Ishikawa (cell line): ENCODE results near the gene CENPV.
A peak's percentile ranks its signal among the peaks of the same experiment; 100 is the strongest.

ENCODE experiments used
- CEBPB ChIP-seq: IDR thresholded peaks from 2 replicates; pipeline ENCODE4 v1.6.1; 2012
- CREB1 ChIP-seq: IDR thresholded peaks from 2 replicates; pipeline ENCODE4 v1.6.1; 2012; ENCODE audit warnings: low read depth
- EP300 ChIP-seq: IDR thresholded peaks from 2 replicates; pipeline ENCODE4 v1.6.1; 2012; ENCODE audit warnings: borderline replicate concordance
- FOXM1 ChIP-seq: IDR thresholded peaks from 2 replicates; pipeline ENCODE4 v1.6.1; 2012; ENCODE audit warnings: low read depth, borderline replicate concordance
- MAX ChIP-seq: IDR thresholded peaks from 2 replicates; pipeline ENCODE4 v1.6.1; 2012
- NFIC ChIP-seq: IDR thresholded peaks from 2 replicates; pipeline ENCODE4 v1.6.1; 2012
- RAD21 ChIP-seq: IDR thresholded peaks from 2 replicates; pipeline ENCODE4 v1.6.1; 2012; ENCODE audit warnings: low read depth
- REST ChIP-seq: IDR thresholded peaks from 2 replicates; pipeline ENCODE4 v1.6.1; 2012; ENCODE audit warnings: low read depth, mild to moderate bottlenecking
- TAF1 ChIP-seq: IDR thresholded peaks from 2 replicates; pipeline ENCODE4 v1.6.1; 2012; ENCODE audit warnings: low read depth, mild to moderate bottlenecking
- TCF12 ChIP-seq: IDR thresholded peaks from 2 replicates; pipeline ENCODE4 v1.6.1; 2012; ENCODE audit warnings: low read depth
- TEAD4 ChIP-seq: IDR thresholded peaks from 2 replicates; pipeline ENCODE4 v1.6.1; 2012
- USF1 ChIP-seq: IDR thresholded peaks from 2 replicates; pipeline ENCODE4 v1.6.1; 2012
- YY1 ChIP-seq: IDR thresholded peaks from 2 replicates; pipeline ENCODE4 v1.6.1; 2012; ENCODE audit warnings: low read depth

- TF ChIP-seq TAF1 (peak; percentile 98), CEBPB (peak; percentile 92), EP300 (peak; percentile 67; the same call in 1 of the 2 replicates), TEAD4 (peak; percentile 40; the same call in 1 of the 2 replicates), YY1 (peak; percentile 56; the same call in 1 of the 2 replicates), CREB1 (peak; percentile 61; the same call in 1 of the 2 replicates), USF1 (no peak), RAD21 (no peak), FOXM1 (no peak), MAX (peak; percentile 75), NFIC (peak; percentile 25; the same call in 1 of the 2 replicates), TCF12 (0 out of 2 replicates have a peak, but pooled peaks have one; percentile 48), REST (no peak)
Measured at GRCh38 chr17:16380640-16381495, 27.6 kb upstream of the CENPV start, which contains the start of gene UBB.
